GM19438 (cell line): ENCODE data around the gene COX4I2.
"Not testable (repeated sequence)": the region's sequence is repeated elsewhere in the genome, so short reads cannot be mapped to it uniquely, and the experiment has no call there.

Experiments used
- ATAC-seq: cut with Tn5 transposase; IDR thresholded peaks from one replicate; pipeline ENCODE4 v1.9.1; 2021; ENCODE audit warnings: low read depth; ENCODE audit not compliant: unreplicated experiment

COX4I2 gene

GRCh38 chr20:31606804-31607639 is 30.7 kb upstream of the COX4I2 start:
- ATAC-seq, result no peak

GRCh38 chr20:31607640-31608250 is 30.0 kb upstream of the COX4I2 start:
- ATAC-seq, result no peak

GRCh38 chr20:31608251-31608945 is 29.3 kb upstream of the COX4I2 start:
- ATAC-seq, result no peak

- not testable (repeated sequence) for ATAC-seq
Measured at GRCh38 chr20:31612271-31612640, 25.5 kb upstream of the COX4I2 start.

GRCh38 chr20:31615416-31615815 is 22.3 kb upstream of the COX4I2 start:
- ATAC-seq, result no peak

- no peak for ATAC-seq
Measured at GRCh38 chr20:31617432-31618104, 20.1 kb upstream of the COX4I2 start.

GRCh38 chr20:31620246-31620645 is 17.5 kb upstream of the COX4I2 start:
- ATAC-seq, result no peak

GRCh38 chr20:31623123-31623505 is 14.6 kb upstream of the COX4I2 start:
- ATAC-seq, result not testable (repeated sequence)

- not testable (repeated sequence) for ATAC-seq
Measured at GRCh38 chr20:31626534-31626933, 11.2 kb upstream of the COX4I2 start.

GRCh38 chr20:31628057-31628456 is 9.7 kb upstream of the COX4I2 start:
- not testable (repeated sequence) for ATAC-seq

GRCh38 chr20:31630187-31630790 is 7.4 kb upstream of the COX4I2 start:
- no peak for ATAC-seq

- ATAC-seq, result no peak
Measured at GRCh38 chr20:31632548-31633338, 5.0 kb upstream of the COX4I2 start.

GRCh38 chr20:31633339-31633914 is 4.3 kb upstream of the COX4I2 start:
- no peak for ATAC-seq

GRCh38 chr20:31638317-31638716 is 605 bp downstream of the COX4I2 start:
- ATAC-seq, result no peak

- no peak for ATAC-seq
Measured at GRCh38 chr20:31638816-31639215, 1.1 kb downstream of the COX4I2 start.

GRCh38 chr20:31640259-31640658 is 2.5 kb downstream of the COX4I2 start:
- no peak for ATAC-seq

- no peak for ATAC-seq
Measured at GRCh38 chr20:31641391-31641790, 3.7 kb downstream of the COX4I2 start.

- no peak for ATAC-seq
Measured at GRCh38 chr20:31642837-31643236, 5.1 kb downstream of the COX4I2 start.

- ATAC-seq, result no peak
Measured at GRCh38 chr20:31643522-31643921, 5.8 kb downstream of the COX4I2 start.
